MV-4-11 (cell line): Measurements from ENCODE around the gene SMARCD3.

Experiments used
- DNase-seq: peaks from one replicate; lab custom pipeline; 2025; lab: John Stamatoyannopoulos, UW

Gene SMARCD3

DNA sequence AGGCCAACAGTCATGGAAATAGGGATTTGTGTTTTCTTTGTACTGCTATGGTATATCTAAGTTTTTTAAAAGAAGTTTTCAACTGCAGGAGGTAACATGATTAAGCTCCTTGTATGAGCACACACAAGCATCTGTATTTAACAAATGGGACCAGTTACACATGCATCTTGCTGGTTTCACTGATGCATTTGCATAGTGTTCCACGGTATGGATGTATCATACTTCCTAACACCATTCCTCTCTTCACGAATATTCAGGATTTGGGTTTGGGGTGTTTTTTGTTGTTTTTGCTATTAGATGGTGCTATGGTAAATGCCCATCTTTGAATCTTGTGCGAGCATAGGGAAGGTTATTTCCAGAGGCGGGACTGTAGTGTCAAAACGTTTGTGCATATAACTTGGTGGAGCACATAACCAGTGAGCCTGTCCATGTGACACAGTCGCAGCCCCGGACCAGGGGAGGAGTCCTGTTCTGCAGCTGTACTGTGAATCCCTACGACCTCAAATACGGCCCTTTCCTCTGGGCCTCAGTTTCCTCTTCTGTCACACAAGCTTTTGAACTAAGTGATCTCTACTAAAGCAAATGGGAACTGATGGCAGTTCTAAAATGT lies 40.1 kb downstream of the SMARCD3 start:
- DNase-seq, result no peak

GRCh38 chr7:151207804-151208203 lies 40.7 kb downstream of the SMARCD3 start:
- DNase-seq, result no peak

- DNase-seq, result no peak
These were observed 41.2 kb downstream of the SMARCD3 start for GRCh38 chr7:151207315-151207714.

GRCh38 chr7:151206914-151207313 lies 41.6 kb downstream of the SMARCD3 start:
- peak; percentile 51 for DNase-seq

GRCh38 chr7:151205730-151206129 lies 42.8 kb downstream of the SMARCD3 start:
- DNase-seq, result no peak

DNA sequence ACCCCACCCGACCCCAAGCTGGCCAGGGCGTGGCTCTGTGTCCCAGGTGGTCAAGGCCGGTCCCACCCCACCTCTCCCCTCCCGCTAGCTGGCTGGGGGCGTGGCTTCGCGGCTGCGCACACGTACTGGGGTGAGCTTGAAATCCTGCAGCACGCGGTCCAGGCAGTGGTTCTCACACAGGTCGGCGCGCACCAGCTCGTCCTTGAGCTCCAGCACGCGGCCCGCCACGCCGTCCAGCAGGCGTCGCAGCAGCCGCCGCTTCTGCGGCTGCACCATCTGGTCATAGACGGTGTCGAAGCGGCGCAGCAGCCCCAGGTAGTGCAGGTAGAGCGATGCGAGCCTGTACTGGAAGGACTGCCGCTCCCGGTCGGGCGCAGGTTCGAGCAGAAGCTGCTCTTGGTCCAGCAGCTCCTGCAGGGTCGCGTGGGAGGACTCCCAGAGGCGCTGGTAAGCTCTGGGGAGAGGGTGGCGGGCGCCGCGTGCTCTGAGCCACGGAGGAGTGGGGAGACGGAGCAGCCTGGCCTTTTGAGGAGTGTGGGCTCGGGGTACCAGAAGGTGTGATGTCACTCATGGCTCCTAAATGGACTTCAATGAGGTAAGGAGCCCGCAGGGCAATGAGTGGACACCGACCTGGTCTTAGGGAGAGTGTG lies 44.0 kb downstream of the SMARCD3 start:
- no peak for DNase-seq

DNA sequence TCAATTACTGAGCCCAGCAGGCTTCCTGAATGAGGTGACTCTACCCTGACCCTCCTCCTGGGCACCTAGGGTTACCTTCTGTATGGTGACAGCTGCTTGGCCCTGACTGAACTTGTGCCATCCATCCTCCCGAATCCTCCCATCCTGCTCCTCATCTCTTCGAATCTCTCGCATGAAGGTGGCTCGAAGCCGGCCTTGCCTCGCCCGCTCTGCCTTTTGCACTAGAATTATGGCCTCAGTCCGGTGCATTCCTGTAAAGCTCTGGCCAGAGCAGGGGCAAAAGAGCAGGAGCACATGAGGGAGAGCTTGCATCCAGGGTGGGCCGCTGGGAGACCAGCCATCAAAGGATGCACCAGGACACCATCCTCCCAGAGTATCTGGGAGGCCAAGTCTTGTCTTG lies 45.7 kb downstream of the SMARCD3 start:
- DNase-seq, result no peak

DNA sequence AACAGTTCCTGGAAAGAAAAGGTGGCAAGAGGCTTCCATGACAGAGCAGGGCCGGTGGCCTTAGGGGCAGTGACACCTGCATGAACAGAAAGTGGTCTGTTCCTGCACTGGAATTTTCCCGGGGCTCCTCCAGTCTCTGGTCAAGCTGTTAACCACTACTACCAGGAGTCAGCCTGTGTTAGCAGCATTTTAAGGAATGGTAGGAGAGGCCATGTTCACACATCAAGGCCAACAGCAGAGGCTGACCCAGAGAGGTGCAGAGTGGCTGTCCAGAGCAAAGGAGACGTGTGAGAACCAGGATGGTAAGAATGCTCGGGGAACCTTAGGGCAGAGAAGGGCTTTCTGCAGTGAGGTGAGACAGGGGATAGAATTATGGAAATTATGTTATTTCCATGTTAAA lies 46.7 kb downstream of the SMARCD3 start:
- no peak for DNase-seq

DNA sequence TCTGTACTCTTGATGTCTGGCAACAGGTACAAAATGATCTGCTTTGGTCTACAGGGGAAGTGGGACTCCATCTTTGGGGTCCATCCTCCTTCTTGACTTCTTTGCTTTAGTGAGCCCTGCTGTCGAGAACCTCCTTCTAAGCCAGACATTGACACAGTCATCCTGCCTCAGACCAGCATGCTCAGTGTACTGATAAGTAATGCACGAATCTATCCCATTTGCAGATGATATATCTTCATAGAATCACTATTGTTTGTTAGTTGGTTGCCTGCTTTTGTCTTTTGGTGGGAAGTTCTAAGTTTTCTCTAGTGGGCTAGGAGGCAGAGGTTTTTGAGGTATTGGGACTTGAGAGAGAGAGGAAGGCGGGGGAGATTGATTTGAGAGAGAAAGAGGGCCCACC lies 47.1 kb downstream of the SMARCD3 start:
- no peak for DNase-seq

DNA sequence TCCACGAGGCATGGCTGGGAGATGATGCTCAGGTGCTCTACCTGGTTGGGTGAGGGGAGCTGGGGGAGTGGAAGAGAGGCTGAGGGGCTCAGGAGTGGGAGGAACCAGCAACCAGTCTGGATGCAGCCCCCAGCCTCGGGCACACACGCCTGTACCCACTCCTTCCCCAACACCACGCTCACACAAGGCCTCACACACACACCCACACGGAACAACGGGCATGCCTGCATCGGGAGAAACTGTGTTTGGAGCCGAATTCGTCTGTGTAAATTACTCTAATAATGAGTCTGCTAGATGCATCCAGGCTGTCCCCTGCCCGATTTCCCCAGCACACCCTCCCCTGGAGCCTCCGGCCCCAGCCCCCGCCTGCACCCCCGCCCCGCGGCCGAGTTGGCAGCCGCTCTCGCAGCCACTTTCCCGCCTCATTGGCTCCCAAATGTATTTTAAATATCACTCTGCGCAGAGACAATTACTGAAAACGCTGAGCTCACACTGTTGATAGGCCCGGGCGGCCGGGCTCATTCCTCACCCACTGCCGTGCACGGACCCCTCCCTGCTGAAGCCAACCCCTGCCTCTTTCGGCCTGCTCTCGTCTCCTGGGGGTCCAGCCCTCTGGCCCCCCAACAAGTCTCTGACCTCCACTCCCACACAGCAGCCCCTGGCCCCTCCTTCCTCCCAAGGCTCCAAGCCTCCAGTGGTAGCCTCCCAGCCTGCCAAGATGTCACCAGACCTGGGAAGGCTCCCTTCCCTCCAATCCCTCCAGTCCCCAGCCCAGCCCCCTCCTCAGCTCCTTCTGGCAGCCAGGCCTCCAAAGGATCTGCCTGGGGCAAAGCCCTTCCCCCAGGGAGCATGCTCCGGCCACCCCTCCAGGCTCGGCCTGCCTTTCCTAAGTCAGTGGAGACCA lies 49.3 kb downstream of the SMARCD3 start:
- no peak for DNase-seq

- DNase-seq, result no peak
These were observed 50.6 kb downstream of the SMARCD3 start for GRCh38 chr7:151197932-151198331.

DNA sequence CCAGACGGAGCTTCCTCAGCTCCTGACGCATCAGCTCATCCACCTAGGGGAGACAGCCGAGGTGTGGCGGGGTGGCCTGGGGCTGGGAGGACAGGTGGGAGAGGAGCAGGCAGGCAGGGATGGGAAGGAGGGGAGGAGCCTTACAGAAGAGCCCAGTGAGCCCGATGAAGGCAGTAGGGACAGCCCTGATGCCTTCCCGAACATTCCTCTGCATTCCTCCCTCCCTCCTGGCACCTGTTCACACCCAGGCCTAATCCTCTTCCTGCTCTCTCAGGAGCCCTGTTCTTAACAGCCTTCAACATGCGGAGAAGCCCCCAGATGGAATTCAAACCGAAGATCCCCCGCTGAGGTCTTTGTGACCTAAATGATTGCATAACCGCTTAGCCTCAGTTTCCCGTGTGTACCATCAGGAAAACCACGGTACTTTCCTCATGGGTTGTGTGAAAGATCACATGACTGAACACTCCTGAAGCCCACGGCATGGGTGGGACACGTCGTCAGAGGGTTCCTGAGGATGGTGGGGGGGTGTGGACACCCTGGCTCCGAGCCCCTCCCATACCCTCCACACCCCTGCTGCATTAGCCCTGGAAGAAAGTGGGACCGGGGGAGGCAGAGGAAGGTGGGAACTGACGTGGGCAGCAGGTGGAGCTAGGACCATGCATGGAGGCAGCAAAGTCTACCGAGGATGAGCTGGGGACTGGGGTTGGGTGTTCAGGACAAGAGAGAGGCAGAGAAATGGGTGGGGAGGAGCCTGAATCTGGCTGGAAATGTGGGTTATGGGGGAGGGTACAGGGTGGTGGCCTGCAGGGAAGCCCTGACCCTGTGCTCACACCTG lies 52.7 kb downstream of the SMARCD3 start:
- no peak for DNase-seq

GRCh38 chr7:151194188-151194587 lies 54.3 kb downstream of the SMARCD3 start:
- DNase-seq, result no peak

DNA sequence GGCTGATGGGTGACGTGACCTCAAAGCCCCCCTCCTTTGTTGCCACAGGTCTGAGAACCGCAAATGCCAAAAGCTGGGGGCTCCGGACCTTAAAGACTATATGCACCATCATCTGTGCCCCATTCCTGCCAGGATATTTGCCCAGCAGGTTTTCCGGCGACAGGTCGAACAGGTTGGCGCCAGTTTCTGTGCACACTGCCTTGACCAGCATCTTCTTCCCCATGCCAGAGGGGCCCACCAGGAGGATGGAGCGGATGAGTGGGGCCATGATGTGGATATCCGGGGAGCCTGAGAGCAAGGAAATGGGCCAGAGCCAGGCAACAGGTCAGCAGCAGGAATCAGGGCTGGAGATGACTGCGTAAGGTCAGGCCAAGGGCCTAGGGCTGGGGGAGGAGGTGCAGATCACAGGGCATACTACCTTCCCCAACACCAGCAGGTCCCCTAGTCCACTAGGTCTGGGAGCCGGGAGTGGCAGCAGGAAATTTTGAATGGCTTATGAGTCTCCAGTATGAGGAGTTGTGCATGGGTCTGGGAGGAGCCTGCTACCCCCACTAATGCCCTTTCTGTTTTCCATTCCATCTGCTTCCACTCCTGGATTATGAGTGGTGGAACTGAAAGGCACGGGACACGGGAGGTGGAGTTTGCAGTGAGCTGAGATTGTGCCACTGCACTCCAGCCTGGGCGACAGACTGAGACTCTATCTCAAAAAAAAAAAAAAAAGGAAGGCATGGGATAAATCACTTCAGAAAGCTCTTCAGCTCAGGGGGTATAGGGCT lies 55.1 kb downstream of the SMARCD3 start:
- DNase-seq, result no peak

- no peak for DNase-seq
These were observed 56.4 kb downstream of the SMARCD3 start for GRCh38 chr7:151192002-151192539.

DNA sequence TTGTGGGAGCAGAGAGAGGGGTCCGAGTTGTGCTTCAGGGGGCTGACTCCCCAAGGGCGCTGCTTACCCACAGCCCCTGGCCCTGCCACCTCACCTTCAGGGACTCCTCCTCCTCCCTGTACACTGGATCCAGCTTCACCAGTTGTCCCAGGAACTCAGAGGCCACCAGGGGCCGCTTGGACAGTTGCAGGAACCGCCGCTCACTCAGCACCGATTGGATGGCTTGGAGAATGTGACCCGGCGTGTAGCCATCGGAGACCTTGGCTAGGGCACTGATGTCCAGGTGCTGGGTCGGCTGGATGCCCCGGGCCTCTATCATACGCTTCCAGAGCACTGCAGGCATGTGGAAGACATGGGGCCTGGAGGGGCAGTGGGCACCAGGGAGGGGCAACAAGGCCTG lies 57.0 kb downstream of the SMARCD3 start:
- DNase-seq, result no peak

- DNase-seq, result no peak
These were observed 59.5 kb downstream of the SMARCD3 start for GRCh38 chr7:151189038-151189437.
